Activated B cell treated with CpG ODN at 0.5 μM for 24 hours (primary cell): ENCODE measurements around the gene SPATC1L. TPM values are rescaled to one million over a fixed set of nuclear protein-coding genes. Genes with fewer than 3 reads are reported as not detected.
A peak's percentile ranks its signal among the peaks of the same experiment; 100 is the strongest.

Experiments used
- ATAC-seq: fragments of 200-7000 bp; cut with Tn5 transposase; one replicate; pipeline ENCODE4 v1.10.0; 2021; ENCODE audit warnings: low read depth, mild to moderate bottlenecking, moderate library complexity
- CTCF ChIA-PET: fragments of 350-600 bp; sonication (Branson Sonifier 250); formaldehyde crosslinking; loops from one replicate; lab custom pipeline; 2021; ENCODE audit warnings: antibody characterized with exemption; lab: Charles Lee
- POLR2A ChIA-PET: fragments of 350-600 bp; sonication (Branson Sonifier 250); formaldehyde crosslinking; loops from one replicate; lab custom pipeline; 2021; ENCODE audit warnings: antibody characterized with exemption; lab: Charles Lee
- DNase-seq: peaks from one replicate; pipeline ENCODE4 v3.0.0; 2022
- H3K27ac Mint-ChIP-seq: one replicate; pipeline ENCODE4 v1.8.0; 2020; ENCODE audit warnings: mixed read lengths
- H3K27me3 Mint-ChIP-seq: one replicate; pipeline ENCODE4 v1.8.0; 2021; ENCODE audit warnings: mixed read lengths
- H3K36me3 Mint-ChIP-seq: one replicate; pipeline ENCODE4 v1.8.0; 2021; ENCODE audit warnings: low read depth, mixed read lengths
- H3K4me1 Mint-ChIP-seq: one replicate; pipeline ENCODE4 v1.8.0; 2021; ENCODE audit warnings: mixed read lengths
- H3K4me3 Mint-ChIP-seq: one replicate; pipeline ENCODE4 v1.8.0; 2020; ENCODE audit warnings: mild to moderate bottlenecking, mixed read lengths
- H3K9me3 Mint-ChIP-seq: one replicate; pipeline ENCODE4 v1.8.0; 2020; ENCODE audit warnings: mixed read lengths
- CTCF ChIP-seq: fragments of 200-600 bp; IDR thresholded peaks from one replicate; pipeline ENCODE4 v1.8.0; 2022; ENCODE audit warnings: antibody characterized with exemption, mild to moderate bottlenecking
- intact Hi-C: fragments of 100-400 bp; cut with micrococcal nuclease; formaldehyde crosslinking; loops from one replicate; pipeline ENCODE4 v1.15.1; 2024
- total RNA-seq: library from RNA; stranded (reverse); gene quantifications from 2 replicates; pipeline ENCODE4 v1.2.3, GENCODE V29; 2022

The SPATC1L gene
- total RNA-seq, 1 donor from 2014 or later, result 7.5 TPM

GRCh38 chr21:46127239-46128105, 56.8 kb downstream of the SPATC1L start:
- Mint-ChIP-seq H3K4me1 (no peaks in the 10 kb centered on the region), H3K4me3 (no peak overlapping the region), H3K27ac (no peak overlapping the region), H3K27me3 (no peaks in the 10 kb centered on the region), H3K36me3 (no peaks in the 10 kb centered on the region), H3K9me3 (no peaks in the 10 kb centered on the region)
- no peak for DNase-seq
- intact Hi-C loops, result no loop called here
- ChIA-PET CTCF (no interaction called here), POLR2A (no interaction called here)
- no peak for TF ChIP-seq CTCF
- ATAC-seq, result no peak

DNA sequence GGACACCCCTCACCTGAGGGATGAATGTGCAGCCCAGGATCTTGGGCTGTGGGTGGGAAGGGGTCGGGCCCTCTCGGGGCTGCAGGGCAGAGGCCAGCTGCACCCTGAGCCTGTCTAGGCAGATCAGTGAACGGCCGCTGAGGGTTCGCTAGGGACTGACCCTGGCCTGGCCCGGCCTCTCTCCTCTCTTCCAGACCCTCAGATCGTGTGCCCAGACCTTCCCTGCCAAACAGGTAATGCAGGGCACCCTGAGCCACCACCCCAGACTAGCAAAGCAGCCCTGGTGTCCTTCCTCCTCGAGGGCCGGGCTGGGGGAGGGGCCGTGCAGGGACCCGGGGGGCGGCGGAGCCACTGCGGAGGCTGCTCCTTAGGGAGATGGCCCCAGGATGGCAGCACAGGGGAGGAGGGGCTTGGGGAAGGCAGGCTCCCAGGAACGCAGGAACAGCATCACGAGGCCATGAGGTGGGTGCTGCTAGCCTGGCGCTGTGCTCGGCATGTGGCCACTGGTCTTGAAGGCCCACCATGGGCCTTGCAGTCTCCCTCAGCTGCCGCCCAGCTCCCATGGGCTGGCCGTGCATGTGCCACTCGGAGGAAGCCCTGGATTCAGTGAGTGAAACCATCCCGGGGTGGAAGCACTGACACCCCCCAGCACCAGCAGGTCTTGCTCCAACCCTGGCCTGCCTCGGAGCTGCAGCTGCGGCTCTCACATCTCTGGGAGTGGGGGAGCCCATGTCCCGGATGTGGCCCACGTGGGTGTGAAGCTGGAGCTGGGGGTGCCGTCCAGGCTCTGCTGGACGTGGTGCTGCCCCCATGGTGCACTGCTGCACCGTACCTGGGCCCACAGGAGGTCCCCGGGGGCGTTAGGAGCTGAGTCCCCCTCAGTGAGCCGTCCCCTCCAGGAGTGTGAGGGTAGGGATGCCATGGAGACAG, 57.7 kb downstream of the SPATC1L start:
- no peak for DNase-seq
- Mint-ChIP-seq H3K27ac (no peak overlapping the region), H3K36me3 (no peaks in the 10 kb centered on the region), H3K4me3 (no peak overlapping the region), H3K4me1 (no peaks in the 10 kb centered on the region), H3K27me3 (no peaks in the 10 kb centered on the region), H3K9me3 (no peaks in the 10 kb centered on the region)
- no peak for ATAC-seq
- POLR2A ChIA-PET, result no interaction called here
- CTCF ChIA-PET, result no interaction called here
- intact Hi-C loops, result no loop called here
- no peak for TF ChIP-seq CTCF

GRCh38 chr21:46125846-46126301, 58.4 kb downstream of the SPATC1L start:
- ATAC-seq (no peak), DNase-seq (no peak)
- intact Hi-C loops, result no loop called here
- H3K36me3 Mint-ChIP-seq, result no peaks in the 10 kb centered on the region
- no peaks in the 10 kb centered on the region for H3K9me3 Mint-ChIP-seq
- CTCF ChIA-PET, result no interaction called here
- TF ChIP-seq CTCF, result no peak
- no peak overlapping the region for H3K27ac Mint-ChIP-seq
- no peaks in the 10 kb centered on the region for H3K27me3 Mint-ChIP-seq
- POLR2A ChIA-PET, result no interaction called here
- no peaks in the 10 kb centered on the region for H3K4me1 Mint-ChIP-seq
- no peak overlapping the region for H3K4me3 Mint-ChIP-seq

DNA sequence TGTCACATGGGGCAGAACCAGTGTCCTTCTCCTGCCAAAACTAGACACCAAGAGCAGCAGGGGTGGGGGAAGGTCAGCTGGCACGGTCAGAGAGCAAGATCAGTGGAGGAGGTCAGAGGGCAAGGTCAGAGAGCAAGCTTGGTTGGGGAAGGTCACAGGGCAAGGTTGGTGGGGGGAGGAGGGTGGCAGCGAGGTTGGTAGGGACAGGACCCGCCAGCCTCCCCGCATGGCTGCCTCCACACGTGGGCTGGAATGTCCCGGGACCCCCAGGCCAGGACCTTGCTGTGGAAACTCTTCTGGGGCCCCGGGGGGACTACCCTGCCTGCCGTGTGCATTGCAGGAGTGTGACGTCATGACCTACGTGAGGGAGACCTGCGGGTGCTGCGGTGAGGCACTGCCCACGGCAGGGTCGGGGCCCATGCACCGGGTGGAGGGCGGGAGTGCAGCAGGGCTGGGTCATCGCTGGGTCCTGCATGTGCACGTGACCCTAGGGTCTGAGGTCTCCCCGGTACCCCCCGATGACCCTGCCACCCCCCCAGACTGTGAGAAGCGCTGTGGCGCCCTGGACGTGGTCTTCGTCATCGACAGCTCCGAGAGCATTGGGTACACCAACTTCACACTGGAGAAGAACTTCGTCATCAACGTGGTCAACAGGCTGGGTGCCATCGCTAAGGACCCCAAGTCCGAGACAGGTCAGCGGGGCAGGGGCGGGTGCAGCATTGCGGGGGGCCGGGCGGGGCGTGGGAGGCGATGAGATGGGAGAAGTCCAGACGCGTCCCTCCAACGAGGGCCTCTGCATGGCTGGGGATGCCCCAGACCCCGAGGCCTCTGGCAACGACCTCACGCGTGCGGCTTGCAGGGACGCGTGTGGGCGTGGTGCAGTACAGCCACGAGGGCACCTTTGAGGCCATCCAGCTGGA, 59.1 kb downstream of the SPATC1L start:
- intact Hi-C loops, result no loop called here
- H3K4me1 Mint-ChIP-seq, result no peaks in the 10 kb centered on the region
- H3K36me3 Mint-ChIP-seq, result no peaks in the 10 kb centered on the region
- H3K27me3 Mint-ChIP-seq, result no peaks in the 10 kb centered on the region
- no peaks in the 10 kb centered on the region for H3K9me3 Mint-ChIP-seq
- DNase-seq, result peak; percentile 6
- no peak overlapping the region for H3K27ac Mint-ChIP-seq
- ATAC-seq, result no peak
- ChIA-PET POLR2A (no interaction called here), CTCF (no interaction called here)
- no peak for TF ChIP-seq CTCF
- H3K4me3 Mint-ChIP-seq, result no peak overlapping the region
